ENCODE data around the gene SLC8B1.

Gene SLC8B1

DNA sequence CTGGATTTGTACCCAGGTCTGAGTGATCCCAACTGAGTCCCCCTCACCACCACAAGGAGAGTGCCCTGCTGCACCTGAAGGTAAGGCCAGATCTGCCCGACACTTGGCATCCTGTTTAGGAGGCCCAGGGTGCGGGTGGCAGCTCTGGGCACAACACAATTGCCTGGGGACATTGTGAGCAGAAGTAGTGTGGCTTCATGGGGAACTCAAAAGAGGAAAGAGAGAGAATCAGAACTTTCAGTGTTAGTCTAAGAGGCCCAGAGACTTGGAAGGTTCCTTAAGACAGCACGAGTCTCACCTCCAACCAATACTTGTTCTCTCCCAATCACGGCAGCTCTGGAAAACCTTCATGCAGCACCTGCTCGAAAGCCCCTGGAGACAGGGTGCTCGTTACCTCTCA, 6.6 kb upstream of the SLC8B1 start:
- Histone ChIP-seq H3K27ac (no peak overlapping the region), H3K27me3 (replicated peaks) (no peaks in the 10 kb centered on the region), H3K36me3 (replicated peaks) (no peaks in the 10 kb centered on the region), H3K4me3 (ENCODE audit: low read depth, low read length) (no peak overlapping the region)
- DNase-seq, result no peak
- in situ Hi-C loops (cut with HindIII; ENCODE audit: low pct_ligation_motif_present, low sequenced_read_pairs), result no loop called here
- TF ChIP-seq, protein P1, sequence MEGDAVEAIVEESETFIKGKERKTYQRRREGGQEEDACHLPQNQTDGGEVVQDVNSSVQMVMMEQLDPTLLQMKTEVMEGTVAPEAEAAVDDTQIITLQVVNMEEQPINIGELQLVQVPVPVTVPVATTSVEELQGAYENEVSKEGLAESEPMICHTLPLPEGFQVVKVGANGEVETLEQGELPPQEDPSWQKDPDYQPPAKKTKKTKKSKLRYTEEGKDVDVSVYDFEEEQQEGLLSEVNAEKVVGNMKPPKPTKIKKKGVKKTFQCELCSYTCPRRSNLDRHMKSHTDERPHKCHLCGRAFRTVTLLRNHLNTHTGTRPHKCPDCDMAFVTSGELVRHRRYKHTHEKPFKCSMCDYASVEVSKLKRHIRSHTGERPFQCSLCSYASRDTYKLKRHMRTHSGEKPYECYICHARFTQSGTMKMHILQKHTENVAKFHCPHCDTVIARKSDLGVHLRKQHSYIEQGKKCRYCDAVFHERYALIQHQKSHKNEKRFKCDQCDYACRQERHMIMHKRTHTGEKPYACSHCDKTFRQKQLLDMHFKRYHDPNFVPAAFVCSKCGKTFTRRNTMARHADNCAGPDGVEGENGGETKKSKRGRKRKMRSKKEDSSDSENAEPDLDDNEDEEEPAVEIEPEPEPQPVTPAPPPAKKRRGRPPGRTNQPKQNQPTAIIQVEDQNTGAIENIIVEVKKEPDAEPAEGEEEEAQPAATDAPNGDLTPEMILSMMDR (IDR thresholded peaks at IDR 0.05; ENCODE audit: low read depth, low read length, missing control alignments), result no peak

DNA sequence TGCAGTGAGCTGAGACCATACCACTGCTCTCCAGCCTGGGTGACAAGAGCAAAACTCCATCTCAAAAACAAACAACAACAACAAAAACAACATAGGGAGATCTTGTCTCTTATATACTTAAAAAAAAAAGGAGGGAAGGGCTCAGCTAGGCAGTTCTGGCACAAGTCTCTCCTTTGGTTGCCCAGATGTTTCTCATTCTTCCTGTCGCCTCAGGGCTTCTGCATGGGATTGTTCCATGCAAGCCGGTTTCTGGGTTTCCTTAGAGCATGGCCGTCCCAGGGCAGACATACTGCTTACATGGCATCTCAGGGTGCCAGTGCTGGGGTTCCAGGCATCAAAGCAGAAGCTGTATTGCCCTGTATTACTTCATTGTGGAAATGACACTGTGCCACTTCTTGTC, 5.2 kb upstream of the SLC8B1 start:
- no peak overlapping the region for H3K27ac ChIP-seq
- DNase-seq, result no peak
- in situ Hi-C loops (cut with HindIII; ENCODE audit: low pct_ligation_motif_present, low sequenced_read_pairs), result no loop called here
- H3K4me3 ChIP-seq (ENCODE audit: low read depth, low read length), result no peak overlapping the region
- no peaks in the 10 kb centered on the region for H3K36me3 ChIP-seq (replicated peaks)
- no peaks in the 10 kb centered on the region for H3K27me3 ChIP-seq (replicated peaks)
- TF ChIP-seq, protein P1 (IDR thresholded peaks at IDR 0.05; ENCODE audit: low read depth, low read length, missing control alignments), result no peak

- no peaks in the 10 kb centered on the region for H3K36me3 ChIP-seq (replicated peaks)
- H3K27ac ChIP-seq, result no peak overlapping the region
- H3K27me3 ChIP-seq (replicated peaks), result no peaks in the 10 kb centered on the region
- TF ChIP-seq, protein P1 (IDR thresholded peaks at IDR 0.05; ENCODE audit: low read depth, low read length, missing control alignments), result no peak
- H3K4me3 ChIP-seq (ENCODE audit: low read depth, low read length), result no peak overlapping the region
- DNase-seq, result no peak
- in situ Hi-C loops (cut with HindIII; ENCODE audit: low pct_ligation_motif_present, low sequenced_read_pairs), result no loop called here
Measured at GRCh38 chr12:113339540-113339939, 4.6 kb upstream of the SLC8B1 start.

- DNase-seq, result no peak
- H3K4me3 ChIP-seq (ENCODE audit: low read depth, low read length), result peak overlapping the region; percentile 69
- in situ Hi-C loops (cut with HindIII; ENCODE audit: low pct_ligation_motif_present, low sequenced_read_pairs), result no loop called here
- H3K27me3 ChIP-seq (replicated peaks), result no peaks in the 10 kb centered on the region
- no peaks in the 10 kb centered on the region for H3K36me3 ChIP-seq (replicated peaks)
- H3K27ac ChIP-seq, result no peak overlapping the region
- TF ChIP-seq, protein P1 (IDR thresholded peaks at IDR 0.05; ENCODE audit: low read depth, low read length, missing control alignments), result no peak
Measured at GRCh38 chr12:113333877-113334785, 778 bp downstream of the SLC8B1 start.

DNA sequence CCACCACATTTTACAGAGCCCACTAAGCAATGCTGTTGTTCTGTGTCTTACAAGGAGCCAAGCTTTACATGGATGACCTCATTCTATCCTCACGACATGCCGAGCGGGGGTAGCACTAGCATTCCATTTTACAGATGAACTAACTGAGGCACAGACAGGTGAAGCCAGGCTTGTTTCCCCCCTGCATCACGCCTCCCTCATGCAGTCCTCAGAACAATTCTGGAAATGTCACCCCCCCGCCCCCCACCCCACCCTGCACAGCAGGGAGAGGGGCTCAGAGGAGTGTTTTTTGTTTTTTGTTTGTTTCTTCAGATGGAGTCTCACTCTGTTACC, 1.5 kb downstream of the SLC8B1 start:
- in situ Hi-C loops (cut with HindIII; ENCODE audit: low pct_ligation_motif_present, low sequenced_read_pairs), result no loop called here

More for the DNA sequence above, 1.5 kb downstream of the SLC8B1 start:
- Histone ChIP-seq H3K27ac (no peak overlapping the region), H3K27me3 (replicated peaks) (no peaks in the 10 kb centered on the region), H3K36me3 (replicated peaks) (no peaks in the 10 kb centered on the region), H3K4me3 (ENCODE audit: low read depth, low read length) (no peak overlapping the region)
- TF ChIP-seq, protein P1 (IDR thresholded peaks at IDR 0.05; ENCODE audit: low read depth, low read length, missing control alignments), result no peak
- no peak for DNase-seq
